GM18870 (cell line): ENCODE results near the gene SPACDR.

Experiments
- ATAC-seq: cut with Tn5 transposase; IDR thresholded peaks from one replicate; pipeline ENCODE4 v1.9.1; 2021; ENCODE audit warnings: moderate library complexity; ENCODE audit not compliant: unreplicated experiment

SPACDR gene

GRCh38 chr7:100437150-100438100 is 26.6 kb downstream of the SPACDR start:
- ATAC-seq = no peak

DNA sequence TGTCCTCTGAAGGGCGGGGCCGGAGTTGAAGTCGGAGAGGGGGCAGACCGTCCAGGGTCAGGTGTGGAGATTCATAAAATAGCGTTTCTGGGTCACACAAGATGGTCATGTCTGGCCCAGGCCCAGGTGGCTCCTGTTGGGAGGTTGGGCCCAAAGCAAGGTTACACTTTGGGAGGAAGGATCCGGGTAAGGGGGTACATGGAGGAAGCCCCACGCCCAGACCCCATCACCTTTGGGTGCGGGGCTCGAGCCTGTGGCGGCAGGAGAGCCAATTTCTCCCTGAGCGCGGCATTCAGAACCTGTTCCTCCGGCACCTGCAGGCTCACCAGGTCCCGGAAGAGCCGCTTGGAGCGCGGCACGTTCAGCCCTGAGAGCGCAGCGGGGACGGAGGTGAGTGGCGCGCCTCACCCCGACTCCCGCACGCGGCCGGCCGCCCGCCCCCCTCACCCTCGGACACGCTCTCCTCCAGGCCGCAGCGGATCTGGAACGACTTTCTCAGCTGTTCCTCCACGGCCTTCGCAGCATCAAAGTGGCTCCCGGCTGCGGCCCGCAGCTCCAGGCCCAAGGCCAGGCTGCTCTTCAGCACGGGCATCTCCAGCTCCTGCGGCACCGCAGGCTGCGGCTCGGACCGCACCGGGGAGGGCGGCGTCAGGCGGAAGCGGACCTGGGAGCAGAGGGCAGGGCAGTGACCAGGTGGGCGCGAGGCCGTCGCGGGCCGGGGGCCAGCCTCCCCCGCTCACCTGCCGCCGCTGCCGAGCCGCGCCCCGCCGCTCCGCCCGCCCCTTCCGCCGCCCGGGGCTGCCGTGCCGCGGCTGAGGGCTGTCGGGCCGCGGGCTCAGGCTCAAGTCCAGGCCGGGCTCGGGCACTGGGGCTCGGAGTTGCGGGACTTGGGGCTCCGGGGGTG is 28.4 kb downstream of the SPACDR start:
- ATAC-seq = no peak

- no peak for ATAC-seq
These were observed 29.5 kb downstream of the SPACDR start for GRCh38 chr7:100434297-100435144.

- no peak for ATAC-seq
These were observed 30.3 kb downstream of the SPACDR start for GRCh38 chr7:100433592-100434296.

DNA sequence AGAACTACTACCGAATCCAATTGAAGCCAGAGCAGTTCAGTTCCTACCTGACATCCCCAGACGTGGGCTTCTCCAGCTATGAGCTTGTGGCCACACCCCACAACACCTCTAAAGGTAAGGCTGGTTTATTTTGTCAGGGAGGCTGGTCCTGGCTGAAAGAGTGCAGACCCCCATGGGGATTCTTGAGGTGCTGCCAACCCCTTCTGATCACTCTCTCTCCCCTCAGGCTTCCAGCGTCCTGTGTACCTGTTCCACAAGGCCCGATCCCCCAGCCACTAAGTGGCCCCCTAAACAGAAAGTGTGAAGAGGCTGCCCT is 30.8 kb downstream of the SPACDR start:
- ATAC-seq = no peak

GRCh38 chr7:100432621-100433275 is 31.3 kb downstream of the SPACDR start:
- no peak for ATAC-seq

- ATAC-seq = no peak
These were observed 32.0 kb downstream of the SPACDR start for GRCh38 chr7:100432053-100432452.

DNA sequence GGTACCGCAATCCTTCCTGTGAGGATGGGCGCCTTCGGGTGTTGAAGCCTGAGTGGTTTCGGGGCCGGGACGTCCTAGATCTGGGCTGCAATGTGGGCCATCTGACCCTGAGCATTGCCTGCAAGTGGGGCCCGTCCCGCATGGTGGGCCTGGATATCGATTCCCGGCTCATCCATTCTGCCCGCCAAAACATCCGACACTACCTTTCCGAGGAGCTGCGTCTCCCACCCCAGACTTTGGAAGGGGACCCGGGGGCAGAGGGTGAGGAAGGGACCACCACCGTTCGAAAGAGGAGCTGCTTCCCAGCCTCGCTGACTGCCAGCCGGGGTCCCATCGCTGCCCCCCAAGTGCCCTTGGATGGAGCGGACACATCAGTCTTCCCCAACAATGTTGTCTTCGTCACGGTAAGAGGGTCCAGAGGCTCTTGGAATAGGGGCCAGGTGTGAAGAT is 32.7 kb downstream of the SPACDR start:
- ATAC-seq = no peak

GRCh38 chr7:100430493-100431285 is 33.4 kb downstream of the SPACDR start:
- ATAC-seq = no peak

- ATAC-seq = peak; percentile 27
These were observed 34.2 kb downstream of the SPACDR start, which contains the start of gene MEPCE for GRCh38 chr7:100429637-100430492. Gene MEPCE (plus strand): TSS chr7:100429831. CDS start chr7:100430019, 188 bp downstream.

DNA sequence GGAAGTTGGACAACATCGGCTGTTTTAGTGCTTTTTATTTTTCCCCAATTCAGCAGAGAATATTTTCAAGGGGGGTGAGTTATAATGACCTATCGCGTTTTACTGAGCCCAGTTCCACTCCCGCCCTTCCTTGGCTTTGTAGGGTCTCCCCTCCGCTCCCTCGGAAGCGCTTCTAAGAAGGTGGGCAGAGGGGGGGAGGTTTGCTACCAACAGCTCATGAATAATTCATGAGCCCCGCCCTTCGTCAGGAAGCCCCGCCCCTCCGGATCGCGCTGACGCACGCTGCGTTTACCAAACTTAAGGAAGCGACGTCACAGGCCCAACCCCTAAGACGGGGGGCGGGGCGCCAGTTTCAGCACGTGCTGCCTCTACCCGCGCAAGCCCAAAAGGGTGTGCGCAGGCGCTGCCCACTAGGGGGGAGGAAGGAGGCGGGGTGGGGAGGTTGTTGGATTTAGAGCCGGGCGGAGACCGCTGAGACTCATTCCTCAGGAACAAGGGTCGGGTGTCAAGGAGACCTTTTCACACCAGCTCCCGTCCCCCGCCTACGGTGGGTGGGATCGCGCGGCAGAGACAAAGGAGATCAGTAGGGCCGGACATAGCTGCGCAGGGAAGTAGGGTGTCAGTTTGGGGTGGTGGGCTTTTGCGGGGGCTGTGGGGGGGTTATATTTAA is 35.0 kb downstream of the SPACDR start:
- ATAC-seq = peak; percentile 38

DNA sequence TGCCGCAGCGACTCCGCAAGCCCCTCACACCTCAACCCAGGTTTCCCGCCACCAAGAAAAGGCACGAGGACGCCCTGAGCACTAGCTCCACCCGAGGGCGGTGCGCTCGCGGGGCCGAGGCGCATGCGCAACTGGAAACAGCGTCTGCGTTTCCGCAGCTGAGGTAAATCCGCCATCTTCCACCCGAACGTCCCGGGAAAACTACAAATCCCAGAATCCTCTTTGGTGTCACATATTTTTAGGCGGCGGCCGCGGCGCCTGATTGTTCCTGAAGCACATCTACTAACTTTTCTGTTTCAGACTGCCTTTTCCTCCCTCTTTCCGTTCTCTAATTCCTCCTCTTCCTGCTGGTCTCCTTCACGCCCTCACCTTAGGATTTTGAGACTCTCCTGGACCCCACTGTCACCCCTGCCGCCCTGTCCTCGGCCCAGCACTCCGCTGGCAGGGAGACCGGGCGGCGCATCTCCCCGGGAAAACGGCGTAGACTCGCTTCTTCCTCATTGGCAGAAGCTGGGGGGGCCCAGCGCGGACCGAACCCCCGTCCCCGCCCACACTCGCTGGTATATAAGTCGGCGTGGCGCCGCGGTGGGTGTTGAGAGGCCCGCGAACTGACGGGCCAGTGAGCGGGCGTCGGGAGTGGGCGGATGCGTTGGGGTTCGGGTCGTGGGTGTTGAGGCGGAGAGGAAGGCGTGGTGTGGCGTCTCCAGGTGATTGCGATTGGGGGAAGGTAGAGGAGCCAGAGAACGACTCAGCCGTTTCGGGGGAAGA is 35.7 kb downstream of the SPACDR start, which contains the start of gene ZCWPW1:
TSS of gene ZCWPW1 (minus strand) at position 505 of the 768 bp plus-strand sequence. CDS start 8,054 bp downstream, outside the sequence.
- peak; percentile 36 for ATAC-seq

DNA sequence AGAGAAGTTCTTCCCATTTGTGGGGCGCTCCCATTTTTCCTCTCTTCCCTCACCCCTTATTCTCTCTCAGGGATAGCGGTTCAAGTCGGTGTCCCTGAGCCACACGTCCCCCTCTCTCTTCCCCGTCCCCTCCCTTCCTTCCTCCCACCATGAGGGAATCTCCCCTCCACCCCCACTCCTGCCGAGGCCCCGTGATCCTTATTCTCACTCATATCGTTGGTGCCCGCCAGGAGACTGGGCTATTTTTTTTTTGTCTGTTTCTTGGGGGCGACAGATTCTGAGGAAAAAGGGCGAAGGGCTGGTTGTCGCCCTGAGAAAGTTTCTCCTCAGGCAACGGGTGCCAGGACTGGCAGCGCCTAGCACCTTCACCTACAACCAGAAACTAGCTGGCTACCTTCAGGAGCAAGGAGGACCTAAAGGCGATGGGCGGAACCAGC is 36.3 kb downstream of the SPACDR start:
- no peak for ATAC-seq

DNA sequence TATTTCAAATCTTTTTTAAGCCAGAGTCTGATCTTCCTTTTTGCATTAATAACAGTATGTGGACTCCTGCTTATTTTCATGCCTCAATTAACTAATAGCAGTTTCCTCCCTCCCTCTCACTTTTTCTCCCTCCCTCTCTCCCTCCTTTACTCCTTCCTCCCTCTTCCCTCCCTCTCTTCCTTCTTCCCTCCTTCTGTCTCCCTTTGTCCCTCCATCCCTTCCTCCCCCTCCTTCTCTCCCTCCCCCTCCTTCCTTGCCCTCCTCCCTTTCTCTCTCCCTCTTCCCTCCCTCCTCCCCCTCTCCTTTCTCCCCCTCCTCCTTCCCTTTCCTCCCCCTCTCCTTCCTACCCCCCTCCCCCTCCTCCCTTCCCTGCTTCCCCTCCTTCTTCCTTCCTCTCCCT is 37.5 kb downstream of the SPACDR start:
- no peak for ATAC-seq

GRCh38 chr7:100425347-100425746 is 38.7 kb downstream of the SPACDR start:
- no peak for ATAC-seq

GRCh38 chr7:100423315-100423714 is 40.7 kb downstream of the SPACDR start:
- no peak for ATAC-seq
